WTC11 (cell line): ENCODE results near the gene BABAM2.

Experiments used
- TF ChIP-seq, protein P1 (sequence below): fragments of 200-600 bp; IDR thresholded peaks from 2 replicates; pipeline ENCODE4 v1.8.0; 2022; ENCODE audit warnings: antibody characterized with exemption
- TF ChIP-seq, protein P2 (sequence below): sonication (generic); formaldehyde crosslinking; conservative IDR thresholded peaks from 2 replicates; pipeline ENCODE4 v1.8.1; 2022; ENCODE audit warnings: mild to moderate bottlenecking, missing genetic modification reagents

DNA sequence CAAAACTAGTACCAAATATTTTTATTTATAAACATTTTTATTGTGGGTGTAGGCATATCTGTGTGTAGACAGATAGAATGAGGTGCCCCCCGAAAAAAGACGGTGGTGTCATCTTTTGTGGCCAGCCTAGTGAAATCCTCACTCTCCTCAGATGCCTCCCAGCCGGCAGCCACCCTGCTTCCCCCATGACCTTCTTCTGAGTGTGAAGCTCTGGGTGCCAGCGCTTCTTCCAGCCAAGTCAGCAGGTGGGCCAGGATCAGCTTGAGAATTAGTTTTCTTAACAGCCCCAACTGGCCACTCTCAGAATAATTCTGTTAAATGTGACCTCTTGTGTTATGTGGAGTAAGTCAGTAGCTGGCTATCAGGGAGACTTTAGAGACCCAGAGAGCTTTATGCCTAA lies 272.5 kb downstream of the BABAM2 start:
- TF ChIP-seq, protein P1, sequence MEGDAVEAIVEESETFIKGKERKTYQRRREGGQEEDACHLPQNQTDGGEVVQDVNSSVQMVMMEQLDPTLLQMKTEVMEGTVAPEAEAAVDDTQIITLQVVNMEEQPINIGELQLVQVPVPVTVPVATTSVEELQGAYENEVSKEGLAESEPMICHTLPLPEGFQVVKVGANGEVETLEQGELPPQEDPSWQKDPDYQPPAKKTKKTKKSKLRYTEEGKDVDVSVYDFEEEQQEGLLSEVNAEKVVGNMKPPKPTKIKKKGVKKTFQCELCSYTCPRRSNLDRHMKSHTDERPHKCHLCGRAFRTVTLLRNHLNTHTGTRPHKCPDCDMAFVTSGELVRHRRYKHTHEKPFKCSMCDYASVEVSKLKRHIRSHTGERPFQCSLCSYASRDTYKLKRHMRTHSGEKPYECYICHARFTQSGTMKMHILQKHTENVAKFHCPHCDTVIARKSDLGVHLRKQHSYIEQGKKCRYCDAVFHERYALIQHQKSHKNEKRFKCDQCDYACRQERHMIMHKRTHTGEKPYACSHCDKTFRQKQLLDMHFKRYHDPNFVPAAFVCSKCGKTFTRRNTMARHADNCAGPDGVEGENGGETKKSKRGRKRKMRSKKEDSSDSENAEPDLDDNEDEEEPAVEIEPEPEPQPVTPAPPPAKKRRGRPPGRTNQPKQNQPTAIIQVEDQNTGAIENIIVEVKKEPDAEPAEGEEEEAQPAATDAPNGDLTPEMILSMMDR: no peak
- TF ChIP-seq, protein P2, sequence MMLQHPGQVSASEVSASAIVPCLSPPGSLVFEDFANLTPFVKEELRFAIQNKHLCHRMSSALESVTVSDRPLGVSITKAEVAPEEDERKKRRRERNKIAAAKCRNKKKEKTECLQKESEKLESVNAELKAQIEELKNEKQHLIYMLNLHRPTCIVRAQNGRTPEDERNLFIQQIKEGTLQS (CRISPR knock-in tag): no peak
